Activated T-cell treated with anti-CD3 and anti-CD28 coated beads, Interleukin-2, amount 50 U/mL, for 72 hours (primary cell): Measurements from ENCODE around the gene SSPN. TPM values are rescaled to one million over a fixed set of nuclear protein-coding genes. Genes with fewer than 3 reads are reported as not detected.

Experiments used
- ATAC-seq, 2 donors: fragments of 150-1000 bp; cut with Tn5 transposase; replicated peaks in 1 of 2; 2 replicates each; pipeline ENCODE4 v1.10.0; 2021; ENCODE audit warnings: moderate library complexity in 2 of 2, mild to moderate bottlenecking in 1 of 2
- DNase-seq, 2 donors: peaks; one replicate each; pipeline ENCODE4 v3.0.0; 2021 to 2022; ENCODE audit warnings: mixed read lengths in 1 of 2
- H3K27ac Mint-ChIP-seq: one replicate; pipeline ENCODE4 v1.8.0; 2022; ENCODE audit warnings: mild to moderate bottlenecking, moderate library complexity, mixed read lengths
- H3K27me3 Mint-ChIP-seq: one replicate; pipeline ENCODE4 v1.8.0; 2022; ENCODE audit warnings: low read depth, mixed read lengths
- H3K36me3 Mint-ChIP-seq, 2 donors: one replicate each; pipeline ENCODE4 v1.8.0; 2022; ENCODE audit warnings: mixed read lengths in 2 of 2, mild to moderate bottlenecking in 1 of 2; ENCODE audit not compliant: insufficient read depth in 2 of 2
- H3K4me1 Mint-ChIP-seq: one replicate; pipeline ENCODE4 v1.8.0; 2022; ENCODE audit warnings: low read depth, mixed read lengths
- H3K4me3 Mint-ChIP-seq, 2 donors: one replicate each; pipeline ENCODE4 v1.8.0; 2022; ENCODE audit warnings: mild to moderate bottlenecking in 2 of 2, mixed read lengths in 2 of 2, moderate library complexity in 2 of 2
- H3K9me3 Mint-ChIP-seq, 2 donors: one replicate each; pipeline ENCODE4 v1.8.0; 2022; ENCODE audit warnings: mixed read lengths in 2 of 2
- total RNA-seq, 2 donors: library from RNA; stranded (reverse); gene quantifications; one replicate each; pipeline ENCODE4 v1.2.3, GENCODE V29; 2022

Gene SSPN
- total RNA-seq, 2 donors from 2014 or later: not detected

DNA sequence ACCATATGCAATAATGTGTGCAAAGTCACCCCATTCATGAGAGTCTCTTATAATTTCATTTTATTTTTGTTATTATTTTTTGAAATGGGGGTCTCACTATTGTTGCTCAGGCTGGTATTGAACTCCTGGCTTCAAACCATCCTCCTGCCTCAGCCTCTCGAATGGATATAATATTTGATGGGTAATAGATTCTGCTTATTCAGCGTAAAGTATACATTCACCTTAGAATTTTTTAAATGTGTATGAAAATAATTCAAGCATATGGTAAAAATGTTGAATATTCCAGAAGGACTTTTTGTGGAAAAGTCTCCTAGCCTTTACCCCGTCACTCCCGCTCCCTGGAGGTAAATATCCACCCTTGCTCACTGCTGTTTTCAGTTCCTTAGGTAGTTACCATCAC lies 23.4 kb upstream of the SSPN start:
- ATAC-seq (no peak), DNase-seq (no peak)
- no peak overlapping the region for H3K27ac Mint-ChIP-seq
- peaks cover 8% of the 10 kb centered on the region for H3K27me3 Mint-ChIP-seq
- H3K4me1 Mint-ChIP-seq: no peaks in the 10 kb centered on the region
- H3K4me3 Mint-ChIP-seq: no peak overlapping the region
- H3K9me3 Mint-ChIP-seq: no peaks in the 10 kb centered on the region
- H3K36me3 Mint-ChIP-seq: no peaks in the 10 kb centered on the region

DNA sequence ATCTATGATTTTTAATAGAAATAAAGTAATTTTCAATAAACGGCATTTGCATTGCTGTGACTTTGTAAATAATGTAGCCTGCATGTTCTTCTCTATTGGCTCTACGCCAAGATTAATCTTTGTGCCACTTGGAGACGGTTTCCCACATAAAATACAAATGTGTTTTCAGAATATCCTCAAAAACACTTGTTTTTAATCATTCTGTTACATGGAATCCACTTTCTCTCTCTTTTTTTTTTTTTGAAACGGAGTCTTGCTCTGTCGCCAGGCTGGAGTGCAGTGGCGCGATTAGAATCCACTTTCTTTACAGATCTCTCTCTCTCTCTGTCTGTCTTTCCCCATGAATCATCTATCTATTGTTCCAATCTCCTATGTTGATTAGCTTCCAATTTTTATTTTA lies 22.8 kb upstream of the SSPN start:
- Mint-ChIP-seq H3K4me3 (no peak overlapping the region), H3K27me3 (peaks cover 8% of the 10 kb centered on the region), H3K36me3 (no peaks in the 10 kb centered on the region), H3K4me1 (no peaks in the 10 kb centered on the region), H3K9me3 (no peaks in the 10 kb centered on the region), H3K27ac (no peak overlapping the region)
- no peak for DNase-seq
- no peak for ATAC-seq

DNA sequence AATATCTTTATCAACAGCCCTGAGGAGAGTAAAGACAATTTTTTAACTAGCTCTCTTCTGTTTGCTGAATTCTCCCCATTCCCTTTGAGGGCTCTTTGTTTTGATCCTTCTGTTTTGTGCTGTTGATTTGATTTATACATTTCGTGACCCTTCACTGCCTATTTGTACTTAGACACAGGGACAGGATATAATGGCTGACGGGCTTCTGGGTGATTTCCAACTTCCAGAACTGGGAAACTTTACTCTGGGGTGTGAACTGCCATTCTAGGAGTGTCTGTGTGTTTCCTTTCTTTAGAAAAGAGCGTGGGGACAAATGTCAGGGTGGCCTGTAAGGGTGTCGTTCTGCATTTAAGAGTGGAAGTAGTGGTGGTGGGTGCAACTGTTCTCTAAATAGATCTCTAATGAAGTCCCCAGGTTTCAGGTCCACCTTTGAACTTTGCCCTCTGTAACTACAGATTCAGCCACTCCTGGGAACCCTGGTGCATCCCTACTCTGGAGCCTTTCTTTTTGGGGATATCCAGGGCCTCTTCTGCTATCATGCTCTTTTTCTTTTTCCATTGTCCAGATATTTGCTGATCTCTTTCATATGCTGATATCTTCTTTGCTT lies 22.3 kb upstream of the SSPN start:
- no peaks in the 10 kb centered on the region for H3K36me3 Mint-ChIP-seq
- no peak for DNase-seq
- H3K4me3 Mint-ChIP-seq: no peak overlapping the region
- no peaks in the 10 kb centered on the region for H3K4me1 Mint-ChIP-seq
- ATAC-seq: no peak
- H3K27ac Mint-ChIP-seq: no peak overlapping the region
- no peaks in the 10 kb centered on the region for H3K9me3 Mint-ChIP-seq
- H3K27me3 Mint-ChIP-seq: peaks cover 10% of the 10 kb centered on the region

DNA sequence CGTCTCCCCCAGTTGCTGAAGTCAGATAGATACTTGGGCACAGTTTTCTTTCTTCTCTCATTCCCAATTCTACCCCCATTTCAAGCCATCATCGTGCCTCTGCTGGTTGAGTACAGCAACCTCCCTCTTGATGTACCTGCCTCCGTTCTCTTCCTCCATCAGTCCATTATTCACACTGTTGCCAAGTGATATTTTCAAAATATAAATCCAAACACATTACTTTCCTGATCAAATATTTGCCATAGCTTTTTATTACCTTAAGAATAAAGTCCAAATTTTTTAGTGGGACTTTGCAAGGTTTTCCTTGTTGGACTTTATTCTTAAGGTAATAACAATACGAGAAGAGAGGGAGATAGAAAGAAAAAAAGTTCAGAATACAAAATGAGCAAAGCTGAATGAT lies 18.6 kb upstream of the SSPN start:
- no peak for DNase-seq
- Mint-ChIP-seq H3K4me1 (no peaks in the 10 kb centered on the region), H3K27ac (no peak overlapping the region), H3K9me3 (no peaks in the 10 kb centered on the region), H3K4me3 (no peak overlapping the region), H3K36me3 (no peaks in the 10 kb centered on the region), H3K27me3 (peaks cover 35% of the 10 kb centered on the region)
- ATAC-seq: no peak

DNA sequence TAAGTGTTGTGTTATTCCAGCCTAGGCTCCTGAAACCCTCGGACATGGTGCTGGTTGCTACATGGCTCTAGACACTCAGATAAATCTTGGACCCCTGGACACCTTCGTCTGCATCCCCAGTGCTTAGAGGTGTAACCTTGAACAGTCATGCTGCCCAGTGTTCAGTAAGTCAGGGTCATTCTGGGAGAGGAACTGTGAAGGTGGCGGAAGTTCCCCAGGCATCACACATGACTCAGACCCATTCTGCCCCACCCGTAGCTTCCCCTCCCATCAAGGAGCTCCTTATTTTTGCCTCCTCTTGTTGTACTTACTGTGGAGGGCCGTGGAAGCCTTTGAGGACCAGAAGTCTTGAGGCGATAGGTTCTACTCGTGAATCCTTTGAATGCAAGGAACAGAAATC lies 18.1 kb upstream of the SSPN start:
- Mint-ChIP-seq H3K9me3 (no peaks in the 10 kb centered on the region), H3K4me1 (no peaks in the 10 kb centered on the region), H3K36me3 (no peaks in the 10 kb centered on the region), H3K27me3 (peaks cover 36% of the 10 kb centered on the region), H3K27ac (no peak overlapping the region), H3K4me3 (no peak overlapping the region)
- ATAC-seq (no peak), DNase-seq (no peak)

- no peaks in the 10 kb centered on the region for H3K36me3 Mint-ChIP-seq
- no peak overlapping the region for H3K4me3 Mint-ChIP-seq
- peaks cover 46% of the 10 kb centered on the region for H3K27me3 Mint-ChIP-seq
- ATAC-seq: no peak
- no peak overlapping the region for H3K27ac Mint-ChIP-seq
- no peak for DNase-seq
- H3K9me3 Mint-ChIP-seq: no peaks in the 10 kb centered on the region
- no peaks in the 10 kb centered on the region for H3K4me1 Mint-ChIP-seq
These were observed 15.5 kb upstream of the SSPN start for GRCh38 chr12:26179826-26180225.

DNA sequence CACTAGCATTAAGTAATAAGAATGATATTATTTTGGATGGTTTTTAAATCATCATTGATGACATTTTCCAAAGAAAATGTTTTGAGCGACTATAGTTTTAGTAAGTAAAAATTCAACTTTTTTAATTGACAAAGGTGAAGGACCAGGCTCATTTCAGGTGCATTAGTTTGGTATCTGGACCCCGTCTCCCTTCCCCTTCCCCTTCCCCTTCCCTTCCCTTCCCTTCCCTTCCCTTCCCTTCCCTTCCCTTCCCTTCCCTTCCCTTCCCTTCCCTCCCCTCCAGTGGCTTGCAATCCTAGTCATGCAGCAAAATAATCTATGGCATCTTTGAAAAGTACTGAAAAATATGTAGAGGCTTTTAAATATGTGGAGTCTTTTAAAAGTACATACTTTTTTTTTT lies 13.0 kb upstream of the SSPN start:
- Mint-ChIP-seq H3K36me3 (no peaks in the 10 kb centered on the region), H3K4me1 (peaks cover under 1% of the 10 kb centered on the region), H3K9me3 (no peaks in the 10 kb centered on the region), H3K27ac (no peak overlapping the region), H3K27me3 (peaks cover 70% of the 10 kb centered on the region), H3K4me3 (no peak overlapping the region)
- ATAC-seq (no peak), DNase-seq (no peak)

DNA sequence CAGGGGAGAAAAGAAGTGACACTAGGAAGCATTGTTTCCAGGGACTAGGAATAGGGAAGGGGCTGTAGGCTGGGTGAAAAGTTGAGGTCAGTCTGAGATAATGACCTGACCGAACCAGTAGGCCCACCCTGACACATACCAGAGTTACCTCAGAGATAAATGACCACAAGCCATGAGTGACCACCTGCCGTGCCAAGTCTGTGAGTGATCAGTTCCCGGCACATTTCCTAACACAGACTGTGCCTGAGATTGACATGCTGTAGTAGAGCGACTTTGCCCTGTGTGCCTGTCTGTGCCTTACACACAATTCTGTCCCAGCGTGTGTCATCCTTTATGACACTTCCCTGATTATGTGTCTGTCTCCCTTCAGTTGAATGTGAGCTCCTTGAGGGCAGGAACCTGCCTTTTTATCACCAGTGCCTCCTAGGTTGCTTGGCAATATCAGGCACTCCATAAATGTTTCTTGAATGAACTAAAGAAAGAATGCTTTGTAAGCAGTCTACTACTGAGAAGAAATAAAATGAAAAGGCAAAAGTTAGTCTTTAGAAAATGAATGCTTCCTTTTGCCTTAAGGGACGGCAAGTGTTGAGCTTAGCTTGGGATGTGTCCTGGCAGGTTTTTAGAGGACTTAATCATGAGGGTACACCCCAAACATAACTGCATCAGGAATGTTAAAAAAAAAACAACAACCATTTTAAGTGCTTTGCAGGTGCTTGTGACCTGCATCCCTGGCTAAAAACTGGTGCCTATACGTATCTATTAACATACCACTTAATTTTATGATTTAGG lies 9.6 kb upstream of the SSPN start:
- DNase-seq (no peak), ATAC-seq (no peak)
- Mint-ChIP-seq H3K36me3 (no peaks in the 10 kb centered on the region), H3K4me3 (no peak overlapping the region), H3K9me3 (no peaks in the 10 kb centered on the region), H3K27me3 (peaks cover 57% of the 10 kb centered on the region), H3K4me1 (peaks cover 9% of the 10 kb centered on the region), H3K27ac (no peak overlapping the region)

- Mint-ChIP-seq H3K4me1 (peaks cover 9% of the 10 kb centered on the region), H3K27ac (no peak overlapping the region), H3K4me3 (no peak overlapping the region), H3K36me3 (no peaks in the 10 kb centered on the region), H3K9me3 (no peaks in the 10 kb centered on the region), H3K27me3 (peaks cover 51% of the 10 kb centered on the region)
- no peak for ATAC-seq
- DNase-seq: no peak
These were observed 8.2 kb upstream of the SSPN start for GRCh38 chr12:26187014-26187798.

GRCh38 chr12:26188127-26188526 lies 7.2 kb upstream of the SSPN start:
- peak; percentile 89 to 92 for ATAC-seq
- no peaks in the 10 kb centered on the region for H3K9me3 Mint-ChIP-seq

DNA sequence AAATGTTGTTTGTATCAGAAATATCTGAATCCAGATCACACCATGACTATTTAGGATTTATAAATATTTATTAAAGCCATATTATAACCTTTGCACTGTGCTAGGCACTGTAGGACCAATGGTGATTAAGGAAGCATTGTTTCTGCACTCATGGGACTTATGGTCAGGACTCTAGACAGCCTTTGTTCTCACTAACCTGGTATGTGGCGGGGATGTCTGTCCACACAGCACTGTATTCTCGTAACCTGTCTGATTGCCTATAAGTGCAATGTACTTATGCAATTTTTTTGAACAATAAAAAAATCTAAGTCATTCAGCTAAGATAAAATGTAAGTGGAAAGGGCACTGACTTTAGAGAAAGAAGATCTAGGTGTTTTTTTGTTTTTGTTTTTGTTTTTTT lies 6.7 kb upstream of the SSPN start:
- Mint-ChIP-seq H3K9me3 (no peaks in the 10 kb centered on the region), H3K27me3 (peaks cover 52% of the 10 kb centered on the region), H3K4me1 (peaks cover 9% of the 10 kb centered on the region), H3K4me3 (no peak overlapping the region), H3K27ac (no peak overlapping the region), H3K36me3 (no peaks in the 10 kb centered on the region)
- no peak for ATAC-seq
- DNase-seq: no peak

More at GRCh38 chr12:26188127-26188526, 7.2 kb upstream of the SSPN start:
- Mint-ChIP-seq H3K27ac (no peak overlapping the region), H3K27me3 (peaks cover 53% of the 10 kb centered on the region), H3K4me3 (no peak overlapping the region), H3K4me1 (peaks cover 9% of the 10 kb centered on the region), H3K36me3 (no peaks in the 10 kb centered on the region)
- DNase-seq: no peak

DNA sequence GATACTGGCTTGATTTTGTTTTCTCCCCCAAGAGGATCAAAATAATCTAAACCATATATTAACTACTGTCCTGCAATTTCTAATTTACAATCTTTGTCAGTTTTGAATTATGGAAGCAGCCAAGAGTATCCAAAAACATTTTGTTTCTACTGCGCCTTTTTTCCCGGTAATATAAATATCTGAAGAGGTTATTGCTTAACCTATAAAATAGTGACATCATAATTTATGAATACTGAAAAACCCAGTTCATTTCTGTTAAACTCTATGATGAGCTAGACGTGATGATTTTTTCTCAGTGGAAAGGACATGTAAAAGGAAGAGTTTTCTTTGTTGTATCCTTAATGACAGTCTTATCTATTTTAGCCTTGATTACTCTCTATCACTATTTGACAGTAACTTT lies 3.2 kb upstream of the SSPN start:
- Mint-ChIP-seq H3K36me3 (no peaks in the 10 kb centered on the region), H3K9me3 (no peaks in the 10 kb centered on the region), H3K27me3 (peaks cover 48% of the 10 kb centered on the region), H3K27ac (no peak overlapping the region), H3K4me1 (peaks cover 15% of the 10 kb centered on the region), H3K4me3 (no peak overlapping the region)
- no peak for DNase-seq
- ATAC-seq: no peak

DNA sequence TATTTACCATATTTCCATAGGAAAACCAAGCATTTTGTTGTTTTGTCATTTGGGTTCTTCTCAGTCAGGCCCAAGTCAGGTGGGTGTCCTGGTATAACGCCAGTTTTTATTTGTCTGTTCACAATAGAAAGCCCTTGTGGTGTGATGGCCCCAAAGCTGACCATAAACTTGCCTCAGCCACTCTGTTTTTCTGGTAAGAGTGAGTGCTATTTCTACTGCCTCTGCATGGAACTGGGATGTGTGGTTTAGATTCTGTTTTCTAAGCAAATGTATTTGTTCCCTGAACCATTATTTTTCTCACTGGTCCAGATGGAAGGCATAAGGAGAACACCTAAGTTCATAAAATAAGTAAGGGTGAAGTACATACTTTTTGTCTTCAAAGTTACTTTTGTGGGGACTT lies 1.8 kb upstream of the SSPN start:
- no peak overlapping the region for H3K4me3 Mint-ChIP-seq
- H3K4me1 Mint-ChIP-seq: peaks cover 6% of the 10 kb centered on the region
- H3K27me3 Mint-ChIP-seq: peaks cover 53% of the 10 kb centered on the region
- no peaks in the 10 kb centered on the region for H3K9me3 Mint-ChIP-seq
- ATAC-seq (no peak), DNase-seq (no peak)
- H3K36me3 Mint-ChIP-seq: no peaks in the 10 kb centered on the region
- no peak overlapping the region for H3K27ac Mint-ChIP-seq
